GM18909 (cell line): ENCODE data around the gene PCDHA7.
"Not testable (repeated sequence)": the region's sequence is repeated elsewhere in the genome, so short reads cannot be mapped to it uniquely, and the experiment has no call there.

Experiments
- ATAC-seq: cut with Tn5 transposase; IDR thresholded peaks from one replicate; pipeline ENCODE4 v1.9.1; 2021; ENCODE audit warnings: mild to moderate bottlenecking; ENCODE audit not compliant: unreplicated experiment, poor library complexity

PCDHA7 gene, protein sequence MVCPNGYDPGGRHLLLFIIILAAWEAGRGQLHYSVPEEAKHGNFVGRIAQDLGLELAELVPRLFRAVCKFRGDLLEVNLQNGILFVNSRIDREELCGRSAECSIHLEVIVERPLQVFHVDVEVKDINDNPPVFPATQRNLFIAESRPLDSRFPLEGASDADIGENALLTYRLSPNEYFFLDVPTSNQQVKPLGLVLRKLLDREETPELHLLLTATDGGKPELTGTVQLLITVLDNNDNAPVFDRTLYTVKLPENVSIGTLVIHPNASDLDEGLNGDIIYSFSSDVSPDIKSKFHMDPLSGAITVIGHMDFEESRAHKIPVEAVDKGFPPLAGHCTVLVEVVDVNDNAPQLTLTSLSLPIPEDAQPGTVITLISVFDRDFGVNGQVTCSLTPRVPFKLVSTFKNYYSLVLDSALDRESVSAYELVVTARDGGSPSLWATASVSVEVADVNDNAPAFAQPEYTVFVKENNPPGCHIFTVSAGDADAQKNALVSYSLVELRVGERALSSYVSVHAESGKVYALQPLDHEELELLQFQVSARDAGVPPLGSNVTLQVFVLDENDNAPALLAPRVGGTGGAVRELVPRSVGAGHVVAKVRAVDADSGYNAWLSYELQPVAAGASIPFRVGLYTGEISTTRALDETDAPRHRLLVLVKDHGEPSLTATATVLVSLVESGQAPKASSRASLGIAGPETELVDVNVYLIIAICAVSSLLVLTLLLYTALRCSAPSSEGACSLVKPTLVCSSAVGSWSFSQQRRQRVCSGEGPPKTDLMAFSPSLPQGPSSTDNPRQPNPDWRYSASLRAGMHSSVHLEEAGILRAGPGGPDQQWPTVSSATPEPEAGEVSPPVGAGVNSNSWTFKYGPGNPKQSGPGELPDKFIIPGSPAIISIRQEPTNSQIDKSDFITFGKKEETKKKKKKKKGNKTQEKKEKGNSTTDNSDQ

GRCh38 chr5:140833993-140834392, at the start of gene PCDHA7:
TSS of gene PCDHA7 (plus strand) at chr5:140834269. CDS start at chr5:140834384, 115 bp downstream.
- ATAC-seq = no peak

- no peak for ATAC-seq
Observed at GRCh38 chr5:140785905-140786686, 48.0 kb upstream of the PCDHA7 start, which contains the start of gene PCDHA1. TSS of gene PCDHA1 (plus strand) at chr5:140786140.

DNA sequence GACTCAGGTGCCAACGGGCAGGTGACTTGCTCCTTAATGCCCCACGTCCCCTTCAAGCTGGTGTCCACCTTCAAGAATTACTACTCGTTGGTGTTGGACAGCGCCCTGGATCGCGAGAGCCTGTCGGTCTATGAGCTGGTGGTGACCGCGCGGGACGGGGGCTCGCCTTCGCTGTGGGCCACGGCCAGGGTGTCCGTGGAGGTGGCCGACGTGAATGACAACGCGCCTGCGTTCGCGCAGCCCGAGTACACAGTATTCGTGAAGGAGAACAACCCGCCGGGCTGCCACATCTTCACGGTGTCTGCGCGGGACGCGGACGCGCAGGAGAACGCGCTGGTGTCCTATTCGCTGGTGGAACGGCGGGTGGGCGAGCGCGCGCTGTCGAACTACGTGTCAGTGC, 46.6 kb upstream of the PCDHA7 start:
- ATAC-seq = not testable (repeated sequence)

DNA sequence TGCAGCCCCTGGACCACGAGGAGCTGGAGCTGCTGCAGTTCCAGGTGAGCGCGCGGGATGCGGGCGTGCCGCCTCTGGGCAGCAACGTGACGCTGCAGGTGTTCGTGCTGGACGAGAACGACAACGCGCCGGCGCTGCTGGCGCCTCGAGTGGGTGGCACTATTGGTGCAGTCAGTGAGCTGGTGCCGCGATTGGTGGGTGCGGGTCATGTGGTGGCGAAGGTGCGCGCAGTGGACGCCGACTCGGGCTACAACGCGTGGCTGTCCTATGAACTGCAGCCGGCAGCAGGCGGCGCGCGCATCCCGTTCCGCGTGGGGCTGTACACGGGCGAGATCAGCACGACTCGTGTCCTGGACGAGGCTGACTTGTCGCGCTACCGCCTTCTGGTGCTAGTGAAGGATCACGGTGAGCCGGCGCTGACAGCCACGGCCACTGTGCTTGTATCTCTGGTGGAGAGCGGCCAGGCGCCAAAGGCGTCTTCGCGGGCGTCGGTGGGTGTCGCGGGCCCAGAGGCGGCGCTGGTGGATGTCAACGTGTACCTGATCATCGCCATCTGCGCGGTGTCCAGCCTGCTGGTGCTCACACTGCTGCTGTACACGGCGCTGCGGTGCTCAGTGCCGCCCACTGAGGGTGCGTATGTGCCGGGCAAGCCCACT, 46.1 kb upstream of the PCDHA7 start:
- not testable (repeated sequence) for ATAC-seq

GRCh38 chr5:140791089-140791488, 43.0 kb upstream of the PCDHA7 start:
- no peak for ATAC-seq

DNA sequence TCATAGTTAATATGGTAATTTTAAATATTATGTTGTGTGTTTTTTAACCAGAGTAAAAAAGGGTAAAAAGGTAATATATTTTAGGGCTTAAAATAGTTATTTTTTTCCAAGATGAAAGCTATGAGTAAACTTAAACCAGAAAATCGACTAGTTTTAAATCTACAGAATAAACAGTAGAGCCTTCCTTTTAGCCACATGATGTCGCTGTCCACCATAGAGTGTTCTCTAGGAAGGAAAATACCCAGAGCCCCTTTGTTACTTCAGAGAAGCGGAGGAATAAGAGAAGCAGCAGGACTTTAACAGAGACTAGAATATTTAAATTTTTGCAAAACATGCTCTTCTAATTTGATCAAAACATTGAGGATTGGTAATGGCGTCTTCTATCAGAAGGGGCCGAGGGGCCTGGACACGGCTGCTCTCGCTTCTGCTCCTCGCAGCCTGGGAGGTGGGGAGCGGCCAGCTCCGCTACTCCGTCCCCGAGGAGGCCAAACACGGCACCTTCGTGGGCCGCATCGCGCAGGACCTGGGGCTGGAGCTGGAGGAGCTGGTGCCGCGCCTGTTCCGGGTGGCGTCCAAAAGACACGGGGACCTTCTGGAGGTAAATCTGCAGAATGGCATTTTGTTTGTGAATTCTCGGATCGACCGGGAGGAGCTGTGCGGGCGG, 39.3 kb upstream of the PCDHA7 start, which contains the start of gene PCDHA2:
TSS of gene PCDHA2 (plus strand) at position 258 of the 664 bp plus-strand sequence.
- ATAC-seq = no peak

DNA sequence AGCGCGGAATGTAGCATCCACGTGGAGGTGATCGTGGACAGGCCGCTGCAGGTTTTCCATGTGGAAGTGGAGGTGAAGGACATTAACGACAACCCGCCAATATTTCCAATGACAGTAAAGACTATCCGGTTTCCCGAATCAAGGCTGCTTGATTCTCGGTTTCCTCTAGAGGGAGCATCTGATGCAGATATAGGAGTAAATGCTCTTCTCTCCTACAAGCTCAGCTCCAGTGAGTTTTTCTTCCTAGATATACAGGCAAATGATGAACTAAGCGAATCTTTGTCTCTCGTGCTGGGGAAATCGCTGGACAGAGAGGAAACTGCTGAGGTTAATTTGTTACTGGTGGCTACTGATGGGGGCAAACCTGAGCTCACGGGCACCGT, 38.8 kb upstream of the PCDHA7 start:
- ATAC-seq = no peak

GRCh38 chr5:140796072-140796717, 37.9 kb upstream of the PCDHA7 start:
- not testable (repeated sequence) for ATAC-seq

GRCh38 chr5:140796718-140797095, 37.4 kb upstream of the PCDHA7 start:
- ATAC-seq = no peak

DNA sequence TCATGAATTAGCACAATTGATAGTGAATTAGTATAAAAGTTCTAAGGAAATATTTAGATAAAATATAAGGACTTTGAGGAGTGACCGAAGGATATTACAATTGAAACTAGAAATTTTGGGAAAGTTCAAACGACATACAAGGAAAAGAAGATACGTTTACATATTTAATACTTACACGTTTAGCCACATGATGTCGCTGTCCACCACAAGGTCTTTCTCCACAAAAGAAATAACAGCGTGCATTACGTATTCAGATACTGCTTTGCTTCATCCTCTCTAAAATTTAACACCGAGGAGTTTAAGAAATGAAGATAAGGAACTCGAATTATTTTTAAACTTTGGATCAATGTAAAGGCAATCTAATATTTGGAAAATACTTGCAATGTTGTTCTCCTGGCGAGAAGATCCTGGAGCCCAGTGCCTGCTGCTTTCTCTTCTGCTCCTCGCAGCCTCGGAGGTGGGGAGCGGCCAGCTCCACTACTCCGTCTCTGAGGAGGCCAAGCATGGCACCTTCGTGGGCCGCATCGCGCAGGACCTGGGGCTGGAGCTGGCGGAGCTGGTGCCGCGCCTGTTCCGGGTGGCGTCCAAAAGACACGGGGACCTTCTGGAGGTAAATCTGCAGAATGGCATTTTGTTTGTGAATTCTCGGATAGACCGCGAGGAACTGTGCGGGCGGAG, 33.1 kb upstream of the PCDHA7 start, which contains the start of gene PCDHA3:
TSS of gene PCDHA3 (plus strand) at position 242 of the 678 bp plus-strand sequence.
- no peak for ATAC-seq

GRCh38 chr5:140801494-140801841, 32.6 kb upstream of the PCDHA7 start:
- ATAC-seq = no peak

- ATAC-seq = not testable (repeated sequence)
Observed at GRCh38 chr5:140802381-140802780, 31.7 kb upstream of the PCDHA7 start.

GRCh38 chr5:140802781-140803271, 31.2 kb upstream of the PCDHA7 start:
- ATAC-seq = no peak

DNA sequence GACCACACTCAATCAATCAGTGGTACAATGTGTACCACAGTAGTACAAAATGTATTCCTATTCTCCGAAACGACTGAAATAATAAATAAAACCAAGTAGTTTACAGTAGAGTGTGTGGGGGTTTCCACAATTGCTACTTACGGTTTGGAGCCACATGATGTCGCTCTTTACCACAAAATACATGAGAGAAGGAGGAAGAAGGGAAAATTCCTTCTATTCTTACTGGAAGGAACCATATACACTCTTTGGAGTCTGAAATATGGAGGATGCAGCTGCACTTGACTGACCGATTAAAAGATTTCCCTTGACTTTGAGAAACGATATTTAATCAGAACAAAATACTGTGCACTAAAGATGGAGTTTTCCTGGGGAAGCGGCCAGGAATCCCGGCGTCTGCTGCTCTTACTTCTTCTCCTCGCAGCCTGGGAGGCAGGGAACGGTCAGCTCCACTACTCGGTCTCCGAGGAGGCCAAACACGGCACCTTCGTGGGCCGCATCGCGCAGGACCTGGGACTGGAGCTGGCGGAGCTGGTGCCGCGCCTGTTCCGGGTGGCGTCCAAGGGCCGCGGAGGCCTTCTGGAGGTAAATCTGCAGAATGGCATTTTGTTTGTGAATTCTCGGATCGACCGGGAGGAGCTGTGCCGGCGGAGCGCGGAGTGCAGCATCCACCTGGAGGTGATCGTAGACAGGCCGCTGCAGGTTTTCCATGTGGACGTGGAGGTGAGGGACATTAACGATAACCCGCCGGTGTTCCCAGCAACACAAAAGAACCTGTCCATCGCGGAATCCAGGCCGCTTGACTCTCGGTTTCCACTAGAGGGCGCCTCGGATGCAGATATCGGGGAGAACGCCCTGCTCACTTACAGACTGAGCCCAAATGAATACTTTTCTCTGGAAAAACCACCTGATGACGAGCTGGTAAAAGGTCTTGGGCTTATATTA, 27.0 kb upstream of the PCDHA7 start, which contains the start of gene PCDHA4:
TSS of gene PCDHA4 (plus strand) at position 235 of the 942 bp plus-strand sequence.
- no peak for ATAC-seq

GRCh38 chr5:140808241-140808888, 25.7 kb upstream of the PCDHA7 start:
- not testable (repeated sequence) for ATAC-seq

GRCh38 chr5:140808889-140809291, 25.2 kb upstream of the PCDHA7 start:
- ATAC-seq = no peak
